GM18951 (cell line): Measurements from ENCODE around the gene TRAPPC2L.

Experiments used
- POLR2A ChIP-seq: IDR thresholded peaks from 4 replicates; pipeline ENCODE4 v1.6.1; 2011; ENCODE audit warnings: mild to moderate bottlenecking; ENCODE audit not compliant: insufficient read length, insufficient read depth; ENCODE audit errors: extremely low read depth
- in situ Hi-C: fragments of 300-500 bp; cut with MboI; formaldehyde crosslinking; loops from one replicate; pipeline ENCODE4 v1.12.0; 2022; ENCODE audit warnings: low sequenced_read_pairs, mixed read lengths, inconsistent platforms; ENCODE audit not compliant: unreplicated experiment

The TRAPPC2L gene

GRCh38 chr16:88856828-88857727 is at the start of gene TRAPPC2L, which contains the start of gene GALNS:
Gene TRAPPC2L, plus strand, starts transcription at chr16:88857127. Its CDS starts 24 bp downstream, at chr16:88857151.
Gene GALNS, minus strand, starts transcription at chr16:88856947. Its CDS starts 70 bp downstream, at chr16:88856877.
- TF ChIP-seq POLR2A = peak; percentile 96
- in situ Hi-C loops = no loop called here

GRCh38 chr16:88807142-88807625 is 49.7 kb upstream of the TRAPPC2L start:
- in situ Hi-C loops = loop anchor here (25.0 kb wide), 1 partner anchor 405 kb away; the partner anchor contains the start of genes SLC22A31 and ZNF778
- peak; percentile 40 for TF ChIP-seq POLR2A

DNA sequence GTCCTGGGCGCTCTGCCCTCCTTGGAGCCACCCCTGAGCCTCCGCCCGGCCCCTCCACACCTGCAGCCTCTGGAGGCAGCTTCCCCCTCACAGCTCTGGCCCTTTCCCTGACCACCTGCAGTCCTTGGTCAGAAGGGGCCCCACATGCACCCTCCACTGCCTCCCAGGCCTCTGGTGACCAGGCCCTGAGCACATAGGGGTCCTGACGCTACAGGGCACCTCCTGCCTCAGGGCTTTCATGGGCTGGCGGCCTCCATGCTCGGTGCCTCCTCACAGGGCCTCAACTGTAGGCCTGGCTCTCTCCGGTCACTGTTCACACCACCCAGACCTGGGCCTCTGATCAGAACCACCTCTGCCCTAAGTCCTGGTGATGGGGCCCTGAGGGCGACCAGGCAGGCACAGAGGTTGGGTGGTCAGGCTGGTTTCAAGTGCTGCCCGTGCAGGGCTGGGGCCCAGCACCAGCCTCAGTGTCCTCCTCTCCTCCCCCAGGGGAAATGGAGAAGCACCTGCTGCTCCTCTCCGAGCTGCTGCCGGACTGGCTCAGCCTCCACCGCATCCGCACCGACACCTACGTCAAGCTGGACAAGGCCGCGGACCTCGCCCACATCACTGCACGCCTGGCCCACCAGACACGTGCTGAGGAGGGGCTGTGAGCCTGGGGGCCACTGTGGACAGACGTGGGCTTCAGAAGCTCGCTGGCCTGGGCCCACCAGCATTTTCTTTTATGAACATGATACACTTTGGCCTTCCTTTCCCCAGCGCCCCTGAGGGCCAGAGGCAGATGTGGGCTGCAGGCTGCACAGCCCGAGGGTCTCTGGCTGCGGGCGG is 49.1 kb upstream of the TRAPPC2L start:
- in situ Hi-C loops = loop anchor here (25.0 kb wide), 1 partner anchor 404 kb away; the partner anchor contains the start of genes SLC22A31 and ZNF778
- TF ChIP-seq POLR2A = peak; percentile 10

- no peak for TF ChIP-seq POLR2A
- in situ Hi-C loops = loop anchor here (25.0 kb wide), 1 partner anchor 403 kb away; the partner anchor contains the start of genes SLC22A31 and ZNF778
Observed at GRCh38 chr16:88809068-88809675, 47.8 kb upstream of the TRAPPC2L start.

DNA sequence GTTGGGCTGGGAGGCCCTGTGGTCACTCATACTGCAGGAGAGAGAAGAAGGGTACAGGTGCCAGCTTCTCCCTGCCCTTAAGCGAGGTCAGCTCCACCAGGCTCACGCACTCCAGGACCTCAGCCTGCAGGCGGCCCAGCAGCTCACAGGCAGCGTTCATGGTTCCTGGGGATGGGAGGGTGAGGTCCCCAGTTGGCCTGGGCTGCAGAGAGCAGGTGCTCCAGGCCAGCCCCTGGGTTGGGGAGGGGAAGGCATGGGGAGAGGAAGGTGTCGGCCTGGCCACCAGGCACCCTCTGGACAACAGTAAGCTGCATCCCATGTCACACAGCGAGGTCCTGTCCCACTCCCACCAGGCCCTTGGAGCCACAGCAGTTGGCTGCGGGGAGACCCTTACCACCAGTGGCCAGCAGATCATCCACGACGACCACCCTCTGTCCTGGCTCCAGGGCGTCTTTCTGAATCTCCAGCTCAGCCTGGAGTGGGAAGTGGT is 47.2 kb upstream of the TRAPPC2L start:
- in situ Hi-C loops = loop anchor here (25.0 kb wide), 1 partner anchor 403 kb away; the partner anchor contains the start of genes SLC22A31 and ZNF778
- peak; percentile 41 for TF ChIP-seq POLR2A

- TF ChIP-seq POLR2A = peak; percentile 6
Observed at GRCh38 chr16:88810166-88810911, 46.6 kb upstream of the TRAPPC2L start.

DNA sequence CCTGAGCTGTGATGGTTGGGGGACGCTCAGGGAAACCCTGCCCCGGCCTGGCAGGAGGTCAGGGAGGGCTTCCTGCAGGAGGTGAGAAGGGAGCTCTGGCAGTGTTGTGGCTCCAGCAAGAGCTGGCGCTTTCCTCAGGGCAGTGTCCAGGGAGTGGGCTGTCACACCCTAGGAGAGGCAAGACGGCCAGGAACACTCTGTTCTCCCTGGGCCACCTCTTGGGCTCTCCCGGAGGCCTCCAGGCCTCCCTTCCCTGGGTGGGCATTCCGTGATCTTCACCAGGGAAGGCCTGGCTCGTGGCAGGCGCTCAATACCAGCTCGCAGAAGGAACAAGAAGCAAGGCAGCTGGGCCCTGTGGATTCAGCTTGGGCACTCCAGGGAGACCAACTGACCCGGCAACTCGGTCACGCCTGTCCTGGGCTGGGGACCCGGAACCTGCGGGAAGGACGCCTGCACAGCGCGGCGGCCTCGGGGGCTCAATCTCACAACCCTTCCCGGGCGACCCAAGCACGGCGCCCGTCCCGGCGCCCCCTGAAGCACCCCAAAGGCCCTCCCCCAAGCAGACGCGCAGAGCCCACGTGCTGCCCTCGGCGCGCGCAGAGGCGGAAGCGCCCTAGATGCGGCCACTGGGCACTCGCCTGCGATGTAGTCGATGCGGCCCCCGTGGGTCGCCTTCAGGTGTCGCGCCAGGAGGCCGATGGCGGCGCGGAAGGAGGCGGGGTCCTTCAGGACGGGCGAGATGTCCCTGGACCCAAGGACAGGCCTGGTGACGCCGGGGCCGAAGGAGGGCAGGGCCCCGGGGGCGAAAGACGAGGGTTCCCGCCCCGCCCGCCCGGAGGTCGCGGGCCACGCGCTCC is 45.8 kb upstream of the TRAPPC2L start:
- peak; percentile 66 for TF ChIP-seq POLR2A
- in situ Hi-C loops = loop anchor here (25.0 kb wide), 1 partner anchor 401 kb away; the partner anchor contains the start of genes SLC22A31 and ZNF778

More at GRCh38 chr16:88810166-88810911, 46.6 kb upstream of the TRAPPC2L start:
- in situ Hi-C loops = loop anchor here (25.0 kb wide), 1 partner anchor 402 kb away; the partner anchor contains the start of genes SLC22A31 and ZNF778

DNA sequence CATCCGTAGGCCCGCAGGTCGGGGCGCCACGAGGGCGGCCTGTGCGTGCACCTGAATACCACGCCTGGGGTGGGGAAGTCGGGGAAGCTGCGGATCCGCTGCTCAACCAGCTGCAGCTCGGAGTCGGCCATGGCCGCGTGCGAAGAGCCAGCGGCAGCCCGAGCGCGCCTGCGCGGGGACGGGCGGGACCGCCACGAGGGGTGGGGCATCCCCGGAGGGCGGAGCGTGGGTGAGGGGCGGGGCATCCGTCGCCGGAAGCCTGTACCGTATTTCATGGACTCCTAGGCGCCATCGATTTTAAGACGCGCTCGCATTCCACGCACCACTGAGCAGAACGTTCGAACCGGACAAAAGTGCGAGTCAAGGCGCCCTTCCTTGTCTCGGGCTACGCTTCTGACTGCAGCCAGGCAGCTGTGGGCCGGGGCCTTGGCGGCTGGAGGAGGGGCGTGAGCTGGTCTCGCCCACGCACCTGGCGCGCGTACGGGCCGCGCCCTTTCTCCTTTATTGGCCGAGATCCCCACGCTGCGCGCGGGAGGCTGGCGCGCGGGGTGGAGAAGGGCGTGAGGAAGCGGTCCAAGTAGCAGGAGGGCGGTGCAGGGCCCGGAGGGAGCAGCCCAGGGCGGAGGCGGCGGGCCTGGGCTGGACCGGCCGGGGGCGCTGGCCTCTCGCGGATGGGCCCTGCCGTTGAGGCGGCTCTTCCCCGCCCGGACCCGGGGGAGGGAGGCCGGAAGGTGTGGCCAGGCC is 45.0 kb upstream of the TRAPPC2L start, which contains the start of gene APRT:
APRT (minus strand) TSS at position 160 of the 744 bp plus-strand sequence; CDS start at position 131, 29 bp downstream.
- in situ Hi-C loops = loop anchor here (25.0 kb wide), 1 partner anchor 400 kb away; the partner anchor contains the start of genes SLC22A31 and ZNF778
- TF ChIP-seq POLR2A = peak; percentile 93

GRCh38 chr16:88812513-88813268 is 44.2 kb upstream of the TRAPPC2L start:
- in situ Hi-C loops = loop anchor here (25.0 kb wide), 1 partner anchor 400 kb away; the partner anchor contains the start of genes SLC22A31 and ZNF778
- TF ChIP-seq POLR2A = no peak
